A549 (cell line): ENCODE data around the gene COL13A1. TPM values are rescaled to one million over a fixed set of nuclear protein-coding genes. Genes with fewer than 3 reads are reported as not detected.

ENCODE experiments used
- ATAC-seq, 2 experiments: fragments of 200-7000 bp in 1 of 2; fragments of >200 bp in 1 of 2; cut with Nextera tagmentation in 1 of 2; cut with Tn5 transposase in 1 of 2; 3 replicates each; pipeline versions ENCODE4 v1.8.0 to v1.9.1; 2018 to 2020; ENCODE audit warnings: mild to moderate bottlenecking in 1 of 2, moderate library complexity in 1 of 2
- CTCF ChIA-PET: fragments of 300-600 bp; sonication (Branson Sonifier 250); formaldehyde crosslinking; extraction: SDS; loops from one replicate; lab custom pipeline; 2021; ENCODE audit warnings: antibody characterized with exemption, inconsistent platforms; lab: Yijun Ruan, JAX
- POLR2A ChIA-PET: fragments of 350-600 bp; formaldehyde crosslinking; extraction: SDS; loops from one replicate; lab custom pipeline; 2021; ENCODE audit warnings: antibody characterized with exemption, inconsistent platforms; lab: Yijun Ruan, JAX
- DNase-seq, 2 experiments: peaks; one replicate each; pipeline versions ENCODE4 v3.0.0 to v3.0.0-alpha.2; 2011 to 2016; ENCODE audit warnings: low read depth in 1 of 2, low spot score in 1 of 2
- FAIRE-seq: peaks from 2 replicates; lab custom pipeline; 2011; peaks lifted over from hg19 to GRCh38; lab: Jason Lieb, UNC
- H3K27ac ChIP-seq, 2 experiments: fragments of >200 bp; sonication (Bioruptor Twin); formaldehyde crosslinking; 3 replicates each; pipeline ENCODE4 v1.5.1; 2016 to 2017
- H3K4me1 ChIP-seq: fragments of >200 bp; sonication (Bioruptor Twin); formaldehyde crosslinking; 3 replicates; pipeline ENCODE4 v1.6.1; 2016
- H3K4me2 ChIP-seq: fragments of >200 bp; sonication (Bioruptor Twin); formaldehyde crosslinking; 3 replicates; pipeline ENCODE4 v1.6.1; 2016
- H3K4me3 ChIP-seq: fragments of >200 bp; sonication (Bioruptor Twin); formaldehyde crosslinking; 3 replicates; pipeline ENCODE4 v1.5.1; 2016
- H3K9me3 ChIP-seq: fragments of >200 bp; sonication (Bioruptor Twin); formaldehyde crosslinking; 3 replicates; pipeline ENCODE4 v1.6.1; 2016
- BHLHE40 ChIP-seq: IDR thresholded peaks from 2 replicates; pipeline ENCODE4 v1.6.1; 2012; ENCODE audit warnings: low read depth, low read length, inconsistent platforms
- CBX2 ChIP-seq: fragments of 200-600 bp; sonication (generic); IDR thresholded peaks from 2 replicates; pipeline ENCODE4 v1.6.1; 2016; ENCODE audit warnings: low read depth, mild to moderate bottlenecking, borderline replicate concordance
- CEBPB ChIP-seq, 2 experiments: fragments of >200 bp in 1 of 2; sonication (Bioruptor Twin) in 1 of 2; formaldehyde crosslinking in 1 of 2; IDR thresholded peaks; 2 replicates each; pipeline ENCODE4 v1.6.1; 2012 to 2016
- E2F6 ChIP-seq: IDR thresholded peaks from 2 replicates; pipeline ENCODE4 v1.6.1; 2012; ENCODE audit warnings: low read depth, borderline replicate concordance
- ESRRA ChIP-seq: fragments of 150-350 bp; IDR thresholded peaks from 2 replicates; pipeline ENCODE4 v1.6.1; 2014; ENCODE audit warnings: mild to moderate bottlenecking, low read length, borderline replicate concordance
- FOSB ChIP-seq: fragments of 250-450 bp; sonication (Bioruptor Pico); IDR thresholded peaks from 2 replicates; pipeline ENCODE4 v1.5.0; 2020; ENCODE audit warnings: mild to moderate bottlenecking, moderate library complexity
- HES2 ChIP-seq: fragments of >200 bp; sonication (Bioruptor Twin); formaldehyde crosslinking; IDR thresholded peaks from 2 replicates; pipeline ENCODE4 v1.6.1; 2016
- HEYL ChIP-seq: fragments of 250-450 bp; sonication (Bioruptor Pico); IDR thresholded peaks from 2 replicates; pipeline ENCODE4 v1.8.0; 2021; ENCODE audit warnings: mild to moderate bottlenecking, moderate library complexity
- HOXA7 ChIP-seq: fragments of 250-450 bp; sonication (Bioruptor Pico); IDR thresholded peaks from 2 replicates; pipeline ENCODE4 v1.5.0; 2020; ENCODE audit warnings: mild to moderate bottlenecking, moderate library complexity
- HOXB13 ChIP-seq: fragments of 250-450 bp; sonication (Bioruptor Pico); IDR thresholded peaks from 2 replicates; pipeline ENCODE4 v1.5.0; 2020; ENCODE audit warnings: low read depth, mild to moderate bottlenecking, moderate library complexity
- KDM5A ChIP-seq: fragments of 200-600 bp; sonication (generic); IDR thresholded peaks from 2 replicates; pipeline ENCODE4 v1.6.1; 2016; ENCODE audit warnings: antibody characterized with exemption, mild to moderate bottlenecking
- MAZ ChIP-seq: fragments of 150-350 bp; IDR thresholded peaks from 2 replicates; pipeline ENCODE4 v1.6.1; 2014; ENCODE audit warnings: antibody characterized with exemption, low read depth, low read length, borderline replicate concordance
- POLR2A ChIP-seq: IDR thresholded peaks from 2 replicates; pipeline ENCODE4 v1.6.1; 2012; ENCODE audit warnings: mild to moderate bottlenecking, low read length
- RAD21 ChIP-seq, 2 experiments: fragments of >200 bp in 1 of 2; sonication (Bioruptor Twin) in 1 of 2; formaldehyde crosslinking in 1 of 2; IDR thresholded peaks in 1 of 2; conservative IDR thresholded peaks in 1 of 2; 2 replicates in 1 of 2; 3 replicates in 1 of 2; pipeline ENCODE4 v1.6.1; 2012 to 2018; ENCODE audit warnings: inconsistent platforms in 1 of 2
- REST ChIP-seq: fragments of 200-600 bp; sonication (generic); IDR thresholded peaks from 2 replicates; pipeline ENCODE4 v1.6.1; 2016; ENCODE audit warnings: antibody characterized with exemption, mild to moderate bottlenecking, moderate library complexity
- RFX5 ChIP-seq: fragments of 450-650 bp; IDR thresholded peaks from 2 replicates; pipeline ENCODE4 v1.7.1; 2014; ENCODE audit warnings: antibody characterized with exemption, mild to moderate bottlenecking, moderate library complexity
- SREBF2 ChIP-seq: fragments of 450-650 bp; IDR thresholded peaks from 2 replicates; pipeline ENCODE4 v1.6.1; 2014; ENCODE audit warnings: mild to moderate bottlenecking, moderate library complexity
- TFCP2L1 ChIP-seq: fragments of 250-450 bp; sonication (Bioruptor Pico); IDR thresholded peaks from 2 replicates; pipeline ENCODE4 v1.5.0; 2021; ENCODE audit warnings: mild to moderate bottlenecking
- ZFP36 ChIP-seq: fragments of 450-650 bp; IDR thresholded peaks from 2 replicates; pipeline ENCODE4 v1.6.1; 2014; ENCODE audit warnings: borderline replicate concordance; ENCODE audit not compliant: partially characterized antibody
- ZNF302 ChIP-seq: fragments of 250-450 bp; sonication (Bioruptor Pico); IDR thresholded peaks from 2 replicates; pipeline ENCODE4 v1.9.0; 2021; ENCODE audit warnings: inconsistent platforms, mild to moderate bottlenecking, moderate library complexity
- WGBS: methylation state at CpG from one replicate; pipeline ENCODE4 v1.1.6; 2017; ENCODE audit errors: missing lambda C conversion rate; 5-methylcytosine and 5-hydroxymethylcytosine counted together
- polyA plus RNA-seq, 4 experiments: library from polyadenylated mRNA; depleted of rRNA in 3 of 4; stranded (reverse); fragments of >200 nt; fragmentation: RNase III in 1 of 4; extraction: RNeasy Plus Mini Kit Qiagen cat#74134 plus additional on column Dnase treatment in 1 of 4; gene quantifications; 2 replicates in 3 of 4; 3 replicates in 1 of 4; pipeline ENCODE4 v1.2.3, GENCODE V29; 2011 to 2017

The COL13A1 gene
- polyA plus RNA-seq, 2 of the 4 experiments (the other 2 are of a cell fraction), result 0.08 to 0.27 TPM

- Histone ChIP-seq H3K4me1 (peaks cover 13% of the 10 kb centered on the region; the same call in 2 of the 3 replicates), H3K9me3 (no peaks in the 10 kb centered on the region), H3K4me3 (no peak overlapping the region), H3K27ac (no peak overlapping the region), H3K4me2 (no peak overlapping the region)
- 75% methylated on average over 8 of the region's 8 CpGs for WGBS
- no peak for ATAC-seq
- ChIA-PET CTCF (interaction anchor here (0.6 to 14.4 kb wide), 8 partner anchors 8 to 82 kb away, joined by 3 to 88 read pairs (median 4); no protein-coding TSS in a partner anchor), POLR2A (no interaction called here)
- TF ChIP-seq BHLHE40, result no peak
- no peak for TF ChIP-seq RFX5
- no peak for TF ChIP-seq ZFP36
- no peak for TF ChIP-seq KDM5A
- TF ChIP-seq HOXA7, result no peak
- TF ChIP-seq HOXB13 (CRISPR knock-in tag), result no peak
- no peak for TF ChIP-seq ZNF302
- FAIRE-seq, result no peak
- no peak for DNase-seq
Observed at GRCh38 chr10:69876286-69876685, 74.6 kb downstream of the COL13A1 start.

GRCh38 chr10:69876931-69877330, 75.2 kb downstream of the COL13A1 start:
- H3K27ac ChIP-seq, result no peak overlapping the region
- POLR2A ChIA-PET, result no interaction called here
- FAIRE-seq (no peak), ATAC-seq (no peak), DNase-seq (no peak)
- WGBS, result 73% methylated on average over 3 of the region's 3 CpGs
- no peaks in the 10 kb centered on the region for H3K9me3 ChIP-seq
- CTCF ChIA-PET, result interaction anchor here (0.6 to 14.4 kb wide), 8 partner anchors 9 to 77 kb away, joined by 3 to 88 read pairs (median 4); no protein-coding TSS in a partner anchor
- TF ChIP-seq BHLHE40 (no peak), CBX2 (no peak), RAD21 (conservative IDR thresholded peaks at IDR 0.05 in 1 of 2, IDR thresholded peaks at IDR 0.05 in 1 of 2) (no peak), KDM5A (no peak), SREBF2 (no peak), POLR2A (no peak), HEYL (CRISPR knock-in tag) (no peak), REST (no peak), TFCP2L1 (CRISPR knock-in tag) (no peak), ESRRA (no peak), E2F6 (no peak), HES2 (no peak), FOSB (CRISPR knock-in tag) (no peak), CEBPB (IDR thresholded peaks at IDR 0.05) (no peak), MAZ (no peak)
- peaks cover 13% of the 10 kb centered on the region; the same call in 2 of the 3 replicates for H3K4me1 ChIP-seq
- H3K4me3 ChIP-seq, result no peak overlapping the region
- H3K4me2 ChIP-seq, result no peak overlapping the region
